Measurements from ENCODE around the gene HEG1. TPM values are rescaled to one million over a fixed set of nuclear protein-coding genes. Genes with fewer than 3 reads are reported as not detected.

Gene HEG1
- total RNA-seq, 1 experiment from 2014 or later: 69.8 TPM

GRCh38 chr3:124923833-124924232 is 132.0 kb downstream of the HEG1 start:
- H3K36me3 Mint-ChIP-seq (ENCODE audit: insufficient read depth, unreplicated experiment): no peaks in the 10 kb centered on the region
- ChIA-PET CTCF (no interaction called here), POLR2A (no interaction called here)
- H3K4me3 ChIP-seq (ENCODE audit: low read depth, low read length): no peak overlapping the region
- H3K27me3 ChIP-seq (replicated peaks; ENCODE audit: control insufficient read depth, insufficient read depth, low read length): no peaks in the 10 kb centered on the region
- H3K36me3 ChIP-seq (ENCODE audit: control insufficient read depth, insufficient read depth, low read length): no peaks in the 10 kb centered on the region
- no peak for TF ChIP-seq CTCF (IDR thresholded peaks at IDR 0.05; ENCODE audit: insufficient read depth in 1 of 2, low read depth in 1 of 2, low read length in 1 of 2, severe bottlenecking in 1 of 2, unreplicated experiment in 1 of 2)
- H3K27ac Mint-ChIP-seq (ENCODE audit: unreplicated experiment): no peak overlapping the region
- DNase-seq: no peak
- no peak overlapping the region for H3K4me3 Mint-ChIP-seq (ENCODE audit: unreplicated experiment)
- intact Hi-C loops (cut with micrococcal nuclease; ENCODE audit: unreplicated experiment): loop anchor here (10.0 kb wide), 1 partner anchor 661 kb away; no protein-coding TSS in a partner anchor
- no TSS peak for BruUV-seq (replicated peaks)
- no peaks in the 10 kb centered on the region for H3K9me3 ChIP-seq
- H3K4me1 ChIP-seq: no peaks in the 10 kb centered on the region
- H3K9me3 Mint-ChIP-seq (ENCODE audit: unreplicated experiment): no peaks in the 10 kb centered on the region
- peaks cover 7% of the 10 kb centered on the region for H3K4me1 Mint-ChIP-seq (ENCODE audit: low read depth, unreplicated experiment)
- H3K27me3 Mint-ChIP-seq (ENCODE audit: insufficient read depth, unreplicated experiment): no peaks in the 10 kb centered on the region

GRCh38 chr3:124920718-124921117 is 135.1 kb downstream of the HEG1 start:
- Mint-ChIP-seq H3K36me3 (ENCODE audit: insufficient read depth, unreplicated experiment) (no peaks in the 10 kb centered on the region), H3K4me3 (ENCODE audit: unreplicated experiment) (no peak overlapping the region), H3K27me3 (ENCODE audit: insufficient read depth, unreplicated experiment) (no peaks in the 10 kb centered on the region), H3K27ac (ENCODE audit: unreplicated experiment) (no peak overlapping the region), H3K4me1 (ENCODE audit: low read depth, unreplicated experiment) (peaks cover 7% of the 10 kb centered on the region), H3K9me3 (ENCODE audit: unreplicated experiment) (no peaks in the 10 kb centered on the region)
- Histone ChIP-seq H3K4me1 (no peaks in the 10 kb centered on the region), H3K9me3 (no peaks in the 10 kb centered on the region), H3K4me3 (ENCODE audit: low read depth, low read length) (no peak overlapping the region), H3K27me3 (replicated peaks; ENCODE audit: control insufficient read depth, insufficient read depth, low read length) (no peaks in the 10 kb centered on the region), H3K36me3 (ENCODE audit: control insufficient read depth, insufficient read depth, low read length) (no peaks in the 10 kb centered on the region)
- ChIA-PET POLR2A (no interaction called here), CTCF (no interaction called here)
- BruUV-seq (replicated peaks): no TSS peak
- intact Hi-C loops (cut with micrococcal nuclease; ENCODE audit: unreplicated experiment): loop anchor here (10.0 kb wide), 1 partner anchor 664 kb away; no protein-coding TSS in a partner anchor
- TF ChIP-seq CTCF (IDR thresholded peaks at IDR 0.05; ENCODE audit: insufficient read depth in 1 of 2, low read depth in 1 of 2, low read length in 1 of 2, severe bottlenecking in 1 of 2, unreplicated experiment in 1 of 2): no peak
- no peak for DNase-seq

GRCh38 chr3:124919756-124920155 is 136.0 kb downstream of the HEG1 start:
- Histone ChIP-seq H3K27me3 (replicated peaks; ENCODE audit: control insufficient read depth, insufficient read depth, low read length) (no peaks in the 10 kb centered on the region), H3K4me3 (ENCODE audit: low read depth, low read length) (no peak overlapping the region), H3K9me3 (no peaks in the 10 kb centered on the region), H3K4me1 (no peaks in the 10 kb centered on the region), H3K36me3 (ENCODE audit: control insufficient read depth, insufficient read depth, low read length) (no peaks in the 10 kb centered on the region)
- ChIA-PET CTCF (no interaction called here), POLR2A (no interaction called here)
- no TSS peak for BruUV-seq (replicated peaks)
- no peaks in the 10 kb centered on the region for H3K27me3 Mint-ChIP-seq (ENCODE audit: insufficient read depth, unreplicated experiment)
- DNase-seq: peak in 1 of 2 experiments; percentile 32
- peaks cover 7% of the 10 kb centered on the region for H3K4me1 Mint-ChIP-seq (ENCODE audit: low read depth, unreplicated experiment)
- intact Hi-C loops (cut with micrococcal nuclease; ENCODE audit: unreplicated experiment): loop anchor here (10.0 kb wide), 1 partner anchor 665 kb away; no protein-coding TSS in a partner anchor
- no peaks in the 10 kb centered on the region for H3K36me3 Mint-ChIP-seq (ENCODE audit: insufficient read depth, unreplicated experiment)
- H3K4me3 Mint-ChIP-seq (ENCODE audit: unreplicated experiment): no peak overlapping the region
- no peaks in the 10 kb centered on the region for H3K9me3 Mint-ChIP-seq (ENCODE audit: unreplicated experiment)
- H3K27ac Mint-ChIP-seq (ENCODE audit: unreplicated experiment): no peak overlapping the region
- no peak for TF ChIP-seq CTCF (IDR thresholded peaks at IDR 0.05; ENCODE audit: insufficient read depth in 1 of 2, low read depth in 1 of 2, low read length in 1 of 2, severe bottlenecking in 1 of 2, unreplicated experiment in 1 of 2)

All from Caco-2 (cell line).